Thymus (tissue), 11 donors: Measurements from ENCODE around the gene ADCY9. TPM values are rescaled to one million over a fixed set of nuclear protein-coding genes. Genes with fewer than 3 reads are reported as not detected.

Experiments
- DNase-seq, 9 donors: peaks; one replicate each; pipeline ENCODE4 v3.0.0-alpha.2; 2013; ENCODE audit warnings: low spot score in 9 of 9, low read depth in 6 of 9, missing footprints in 1 of 9
- H3K27ac ChIP-seq, 2 donors: one replicate each; pipeline ENCODE4 v1.5.1; 2013; ENCODE audit warnings: control low read depth in 1 of 2, low read depth in 1 of 2, low read length in 1 of 2, mild to moderate bottlenecking in 1 of 2, moderate library complexity in 1 of 2
- H3K27me3 ChIP-seq, 2 donors: one replicate each; pipeline ENCODE4 v1.5.1; 2013; ENCODE audit warnings: low read length in 1 of 2; ENCODE audit not compliant: control insufficient read depth in 2 of 2, insufficient read depth in 1 of 2
- H3K36me3 ChIP-seq, 2 donors: one replicate each; pipeline ENCODE4 v1.5.1; 2013; ENCODE audit warnings: low read length in 1 of 2, mild to moderate bottlenecking in 1 of 2, moderate library complexity in 1 of 2; ENCODE audit not compliant: control insufficient read depth in 2 of 2, insufficient read depth in 2 of 2
- H3K4me1 ChIP-seq, 2 donors: one replicate each; pipeline ENCODE4 v1.5.1; 2013; ENCODE audit warnings: low read length in 2 of 2; ENCODE audit not compliant: control insufficient read depth in 2 of 2, insufficient read depth in 2 of 2
- H3K4me3 ChIP-seq, 2 donors: one replicate each; pipeline ENCODE4 v1.5.1; 2013; ENCODE audit warnings: low read length in 2 of 2, control low read depth in 1 of 2, mild to moderate bottlenecking in 1 of 2
- H3K9me3 ChIP-seq, 2 donors: one replicate each; pipeline ENCODE4 v1.5.1; 2013; ENCODE audit warnings: low read length in 1 of 2, mild to moderate bottlenecking in 1 of 2; ENCODE audit not compliant: control insufficient read depth in 2 of 2, insufficient read depth in 1 of 2
- WGBS: extraction: QIAGEN DNeasy Blood & Tissue Kit; methylation state at CpG from one replicate; pipeline ENCODE4 v1.1.7; 2013; 5-methylcytosine and 5-hydroxymethylcytosine counted together
- polyA plus RNA-seq: library from polyadenylated mRNA; stranded (reverse); fragments of 200-250 nt; gene quantifications from one replicate; pipeline ENCODE4 v1.2.3, GENCODE V29; 2013
- total RNA-seq: library from RNA; stranded (reverse); fragments of 120-200 nt; gene quantifications from one replicate; pipeline ENCODE4 v1.2.4, GENCODE V29; 2013
- donor health status: healthy.

The ADCY9 gene
- total and polyA plus RNA-seq, 2 donors: 1.3 to 2.2 TPM

- no peak for DNase-seq
Observed at GRCh38 chr16:4011225-4011939, 104.9 kb downstream of the ADCY9 start.

GRCh38 chr16:4010225-4011158, 105.8 kb downstream of the ADCY9 start:
- DNase-seq: no peak
- no peaks in the 10 kb centered on the region for H3K4me1 ChIP-seq
- H3K9me3 ChIP-seq: no peaks in the 10 kb centered on the region
- whole genome bisulfite sequencing: 89% methylated on average over 32 of the region's 32 CpGs
- no peak overlapping the region for H3K4me3 ChIP-seq
- peaks cover 0 to 17% of the 10 kb centered on the region in 2 donors for H3K27me3 ChIP-seq
- no peaks in the 10 kb centered on the region for H3K36me3 ChIP-seq
- no peak overlapping the region for H3K27ac ChIP-seq

More at GRCh38 chr16:4011225-4011939, 104.9 kb downstream of the ADCY9 start:
- Histone ChIP-seq H3K9me3 (no peaks in the 10 kb centered on the region), H3K36me3 (no peaks in the 10 kb centered on the region), H3K4me1 (no peaks in the 10 kb centered on the region), H3K27ac (no peak overlapping the region), H3K4me3 (no peak overlapping the region), H3K27me3 (peaks cover 0 to 17% of the 10 kb centered on the region in 2 donors)
- WGBS: 86% methylated on average over 20 of the region's 20 CpGs

GRCh38 chr16:4009177-4009576, 107.1 kb downstream of the ADCY9 start:
- H3K36me3 ChIP-seq: no peaks in the 10 kb centered on the region
- H3K27me3 ChIP-seq: peaks cover 0 to 15% of the 10 kb centered on the region in 2 donors
- no peak overlapping the region for H3K27ac ChIP-seq
- no peak for DNase-seq
- WGBS: 96% methylated on average over 6 of the region's 6 CpGs
- no peaks in the 10 kb centered on the region for H3K4me1 ChIP-seq
- H3K9me3 ChIP-seq: no peaks in the 10 kb centered on the region
- no peak overlapping the region for H3K4me3 ChIP-seq

- no peak overlapping the region for H3K27ac ChIP-seq
- no peak overlapping the region for H3K4me3 ChIP-seq
- H3K9me3 ChIP-seq: no peaks in the 10 kb centered on the region
- no peak for DNase-seq
- WGBS: 97% methylated on average over 5 of the region's 5 CpGs
- no peaks in the 10 kb centered on the region for H3K4me1 ChIP-seq
- no peaks in the 10 kb centered on the region for H3K36me3 ChIP-seq
- H3K27me3 ChIP-seq: peaks cover 0 to 15% of the 10 kb centered on the region in 2 donors
Observed at GRCh38 chr16:4008116-4008515, 108.1 kb downstream of the ADCY9 start.

GRCh38 chr16:4006397-4006999, 109.7 kb downstream of the ADCY9 start:
- Histone ChIP-seq H3K4me3 (no peak overlapping the region), H3K9me3 (no peaks in the 10 kb centered on the region), H3K27ac (no peak overlapping the region), H3K36me3 (no peaks in the 10 kb centered on the region), H3K4me1 (no peaks in the 10 kb centered on the region), H3K27me3 (peaks cover 0 to 12% of the 10 kb centered on the region in 2 donors)
- WGBS: 96% methylated on average over 12 of the region's 12 CpGs
- no peak for DNase-seq

DNA sequence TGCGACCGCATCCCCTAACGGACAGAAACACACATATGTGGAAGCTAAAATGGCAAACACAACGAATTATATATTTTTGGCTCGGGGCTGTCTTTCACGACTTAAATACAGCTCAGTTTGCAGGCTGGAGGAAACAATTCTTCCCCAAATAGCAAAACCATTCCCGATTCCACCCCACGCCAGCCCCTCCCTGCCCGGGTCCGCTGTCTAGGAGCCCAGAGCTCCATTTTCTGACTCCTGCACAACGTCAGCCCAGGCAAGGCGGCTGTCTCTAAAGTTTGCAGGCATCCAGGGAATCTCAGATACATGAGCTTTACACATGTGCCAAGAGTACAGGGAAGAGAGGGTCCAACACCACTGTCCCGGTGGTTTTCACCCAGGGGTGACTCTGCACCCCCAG, 110.5 kb downstream of the ADCY9 start:
- Histone ChIP-seq H3K4me1 (no peaks in the 10 kb centered on the region), H3K4me3 (no peak overlapping the region), H3K36me3 (no peaks in the 10 kb centered on the region), H3K27ac (no peak overlapping the region), H3K9me3 (no peaks in the 10 kb centered on the region), H3K27me3 (peaks cover 0 to 6% of the 10 kb centered on the region in 2 donors)
- no peak for DNase-seq
- WGBS: 96% methylated on average over 13 of the region's 13 CpGs

DNA sequence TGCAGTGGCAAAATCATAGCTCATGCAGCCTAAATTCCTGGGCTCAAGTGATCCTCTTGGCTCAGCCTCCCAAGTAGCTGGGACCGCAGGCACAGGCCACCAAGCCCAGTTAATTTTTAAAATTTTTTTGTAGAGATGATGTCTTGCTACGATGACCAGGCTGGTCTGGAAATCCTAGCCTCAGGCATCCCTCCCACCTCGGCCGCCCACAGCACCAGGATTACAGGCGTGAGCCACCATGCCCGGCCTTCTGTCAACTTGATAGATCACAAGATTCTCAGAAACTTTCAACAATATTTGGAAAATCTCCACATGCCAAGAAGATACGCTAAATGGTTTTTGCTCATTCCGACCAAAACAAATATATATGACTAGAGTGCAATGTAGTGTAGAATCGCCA, 111.0 kb downstream of the ADCY9 start:
- Histone ChIP-seq H3K27ac (no peak overlapping the region), H3K4me1 (no peaks in the 10 kb centered on the region), H3K4me3 (no peak overlapping the region), H3K27me3 (peaks cover 0 to 5% of the 10 kb centered on the region in 2 donors), H3K9me3 (no peaks in the 10 kb centered on the region), H3K36me3 (no peaks in the 10 kb centered on the region)
- no peak for DNase-seq
- 94% methylated on average over 9 of the region's 9 CpGs for WGBS

- peaks cover 0 to 2% of the 10 kb centered on the region in 2 donors for H3K27me3 ChIP-seq
- 93% methylated on average over 7 of the region's 7 CpGs for WGBS
- H3K4me1 ChIP-seq: peaks cover 0 to 11% of the 10 kb centered on the region in 2 donors
- H3K27ac ChIP-seq: no peak overlapping the region
- no peak overlapping the region for H3K4me3 ChIP-seq
- H3K36me3 ChIP-seq: no peaks in the 10 kb centered on the region
- no peaks in the 10 kb centered on the region for H3K9me3 ChIP-seq
- no peak for DNase-seq
Observed at GRCh38 chr16:4004206-4004605, 112.0 kb downstream of the ADCY9 start.

- no peak overlapping the region for H3K4me3 ChIP-seq
- no peaks in the 10 kb centered on the region for H3K9me3 ChIP-seq
- H3K4me1 ChIP-seq: peaks cover 0 to 11% of the 10 kb centered on the region in 2 donors
- no peaks in the 10 kb centered on the region for H3K36me3 ChIP-seq
- no peak for DNase-seq
- H3K27me3 ChIP-seq: peaks cover 0 to 2% of the 10 kb centered on the region in 2 donors
- H3K27ac ChIP-seq: no peak overlapping the region
- WGBS: 97% methylated on average over 11 of the region's 11 CpGs
Observed at GRCh38 chr16:4003576-4003975, 112.7 kb downstream of the ADCY9 start.
